ENCODE results near the gene PAFAH1B1.

- TF ChIP-seq REST (tag by site-specific recombination; IDR thresholded peaks at IDR 0.05) = no peak
- no peak for TF ChIP-seq CTCF (tag by site-specific recombination; IDR thresholded peaks at IDR 0.05)
- no peak for TF ChIP-seq ZNF148 (tag by site-specific recombination; IDR thresholded peaks at IDR 0.05; ENCODE audit: borderline replicate concordance)
- no peak for TF ChIP-seq ZNF707 (tag by site-specific recombination; IDR thresholded peaks at IDR 0.05)
- TF ChIP-seq BCL11A (tag by site-specific recombination; IDR thresholded peaks at IDR 0.05; ENCODE audit: low read depth) = no peak
- no peak for TF ChIP-seq ZNF221 (tag by site-specific recombination; IDR thresholded peaks at IDR 0.05; ENCODE audit: borderline replicate concordance)
- TF ChIP-seq ZNF114 (tag by site-specific recombination; IDR thresholded peaks at IDR 0.05) = no peak
- no peak for TF ChIP-seq YY1 (tag by site-specific recombination; IDR thresholded peaks at IDR 0.05)
- no peak for TF ChIP-seq ZBTB17 (tag by site-specific recombination; IDR thresholded peaks at IDR 0.05)
These were observed 97.0 kb downstream of the PAFAH1B1 start for GRCh38 chr17:2690165-2691068.

Data from HEK293 (cell line).